NT2/D1 (cell line): ENCODE measurements around the gene TSSC4.
A peak's percentile ranks its signal among the peaks of the same experiment; 100 is the strongest.

Experiments used
- DNase-seq: peaks from one replicate; pipeline ENCODE4 v3.0.0-alpha.2; 2011; ENCODE audit warnings: low read depth, low spot score
- H3K27me3 ChIP-seq: 2 replicates; pipeline ENCODE4 v1.6.0; 2011; ENCODE audit warnings: mild to moderate bottlenecking; ENCODE audit not compliant: insufficient read length, insufficient read depth
- H3K36me3 ChIP-seq: 2 replicates; pipeline ENCODE4 v1.6.1; 2011; ENCODE audit warnings: mild to moderate bottlenecking, low read length, mixed read lengths; ENCODE audit not compliant: insufficient read depth, insufficient read length
- H3K4me1 ChIP-seq: 2 replicates; pipeline ENCODE4 v1.5.1; 2011; ENCODE audit not compliant: insufficient read depth, insufficient read length
- H3K4me3 ChIP-seq: 2 replicates; pipeline ENCODE4 v1.5.1; 2011; ENCODE audit warnings: low read depth; ENCODE audit not compliant: insufficient read length
- H3K9ac ChIP-seq: 2 replicates; pipeline ENCODE4 v1.6.0; 2011; ENCODE audit warnings: low read depth; ENCODE audit not compliant: insufficient read length
- H3K9me3 ChIP-seq: 2 replicates; pipeline ENCODE4 v1.5.1; 2011; ENCODE audit warnings: mild to moderate bottlenecking, low read length; ENCODE audit not compliant: insufficient read depth
- SUZ12 ChIP-seq: IDR thresholded peaks from 2 replicates; pipeline ENCODE4 v1.6.1; 2011; ENCODE audit not compliant: insufficient read length, insufficient read depth; ENCODE audit errors: extremely low read depth
- YY1 ChIP-seq: IDR thresholded peaks from 2 replicates; pipeline ENCODE4 v1.6.1; 2011; ENCODE audit not compliant: insufficient read length, insufficient read depth
- ZNF274 ChIP-seq: IDR thresholded peaks from 2 replicates; pipeline ENCODE4 v1.6.1; 2011; ENCODE audit warnings: mild to moderate bottlenecking, low read depth, low read length

The TSSC4 gene

DNA sequence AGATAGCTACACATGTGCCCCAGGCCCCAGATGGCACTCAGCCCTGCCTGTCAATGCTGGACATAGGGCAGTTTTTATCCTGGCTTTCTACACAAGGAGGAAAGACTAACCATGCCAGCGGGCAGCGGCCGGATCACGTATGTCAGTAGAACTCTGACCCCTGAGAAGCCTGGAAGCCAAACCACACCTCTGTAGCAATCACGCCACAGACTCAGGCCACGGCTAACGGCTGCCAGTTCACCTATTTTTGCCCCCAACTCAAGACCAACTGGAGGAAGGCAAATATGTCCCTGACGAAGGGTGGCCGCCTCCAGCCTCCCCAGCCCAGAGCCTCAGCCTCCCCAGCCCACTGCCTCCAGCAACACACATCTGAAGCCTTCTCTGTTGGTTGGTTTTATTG, 30.7 kb upstream of the TSSC4 start:
- H3K36me3 ChIP-seq, result no peaks in the 10 kb centered on the region
- H3K4me1 ChIP-seq, result peaks cover 2% of the 10 kb centered on the region
- H3K4me3 ChIP-seq, result no peak overlapping the region
- H3K9me3 ChIP-seq, result no peaks in the 10 kb centered on the region
- H3K27me3 ChIP-seq, result no peaks in the 10 kb centered on the region
- no peak for TF ChIP-seq YY1
- no peak for TF ChIP-seq ZNF274
- TF ChIP-seq SUZ12, result no peak
- DNase-seq, result no peak
- H3K9ac ChIP-seq, result no peak overlapping the region

DNA sequence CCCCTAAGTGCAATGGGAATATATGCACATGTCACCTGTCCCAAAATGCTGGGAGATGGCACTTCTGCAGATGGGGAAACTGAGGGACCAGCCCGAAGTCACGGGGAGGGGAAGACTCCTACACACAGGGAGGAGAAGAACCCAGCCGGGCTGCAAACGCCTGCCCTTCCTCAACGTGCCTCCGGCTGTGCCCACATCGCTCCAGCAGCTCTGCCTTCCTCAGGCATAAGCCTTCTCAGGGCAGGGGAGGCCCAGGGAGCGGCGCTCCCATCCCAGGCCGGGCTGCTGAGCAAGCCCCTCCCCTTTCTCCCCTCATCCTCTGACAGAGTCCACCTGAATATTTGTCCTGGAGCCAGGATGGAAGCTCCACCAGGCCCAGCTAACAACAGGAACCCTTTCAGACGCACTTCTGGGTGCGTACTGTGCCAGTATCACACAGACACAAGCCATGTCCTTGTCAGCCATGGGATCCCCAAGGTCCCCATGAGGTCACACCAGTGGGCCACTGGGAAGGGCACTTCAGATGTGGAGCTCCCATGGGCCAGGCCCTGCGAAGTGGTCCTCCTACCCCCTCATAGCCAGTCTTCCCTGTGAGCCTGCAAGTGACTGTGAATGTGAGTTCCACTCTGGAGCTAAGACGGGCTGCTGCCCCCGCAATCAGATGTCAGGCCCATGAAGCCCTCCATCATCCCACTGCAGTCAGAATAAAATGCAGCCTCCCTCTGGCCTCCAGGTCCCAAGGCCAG, 25.9 kb upstream of the TSSC4 start:
- Histone ChIP-seq H3K4me1 (peaks cover 19% of the 10 kb centered on the region), H3K9me3 (no peaks in the 10 kb centered on the region), H3K4me3 (no peak overlapping the region), H3K9ac (no peak overlapping the region), H3K36me3 (peaks cover 17% of the 10 kb centered on the region), H3K27me3 (peaks cover 12% of the 10 kb centered on the region)
- TF ChIP-seq ZNF274 (no peak), YY1 (no peak), SUZ12 (no peak)
- DNase-seq, result no peak

DNA sequence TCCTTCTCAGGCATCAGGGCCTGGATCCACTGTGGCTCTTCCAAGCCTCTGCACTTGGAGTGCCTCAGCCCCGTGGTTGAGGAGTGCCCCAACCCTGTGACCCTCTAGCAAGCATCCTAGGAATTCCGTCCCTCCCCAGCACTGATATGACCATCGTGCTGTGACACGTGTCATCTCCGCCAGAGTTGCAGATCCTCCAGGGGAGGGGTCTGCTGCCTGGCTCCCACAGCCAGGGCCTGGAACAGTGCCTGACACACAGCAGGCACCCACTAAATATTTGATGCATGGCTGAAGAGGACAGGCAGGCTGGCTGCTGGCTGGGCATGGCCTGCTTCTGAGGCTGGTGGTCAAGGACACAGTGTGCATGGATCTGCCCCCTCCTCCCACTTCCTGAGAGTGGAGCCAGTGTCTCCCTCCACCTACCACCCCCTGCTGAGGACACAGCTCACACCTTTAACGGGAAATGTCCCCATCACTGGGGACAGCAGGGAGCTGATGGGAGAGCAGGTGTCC, 25.2 kb upstream of the TSSC4 start:
- H3K4me3 ChIP-seq, result no peak overlapping the region
- H3K36me3 ChIP-seq, result peaks cover 24% of the 10 kb centered on the region
- H3K27me3 ChIP-seq, result peaks cover 12% of the 10 kb centered on the region
- no peak overlapping the region for H3K9ac ChIP-seq
- TF ChIP-seq ZNF274, result no peak
- TF ChIP-seq SUZ12, result no peak
- TF ChIP-seq YY1, result no peak
- no peak for DNase-seq
- H3K9me3 ChIP-seq, result no peaks in the 10 kb centered on the region
- peaks cover 27% of the 10 kb centered on the region for H3K4me1 ChIP-seq

DNA sequence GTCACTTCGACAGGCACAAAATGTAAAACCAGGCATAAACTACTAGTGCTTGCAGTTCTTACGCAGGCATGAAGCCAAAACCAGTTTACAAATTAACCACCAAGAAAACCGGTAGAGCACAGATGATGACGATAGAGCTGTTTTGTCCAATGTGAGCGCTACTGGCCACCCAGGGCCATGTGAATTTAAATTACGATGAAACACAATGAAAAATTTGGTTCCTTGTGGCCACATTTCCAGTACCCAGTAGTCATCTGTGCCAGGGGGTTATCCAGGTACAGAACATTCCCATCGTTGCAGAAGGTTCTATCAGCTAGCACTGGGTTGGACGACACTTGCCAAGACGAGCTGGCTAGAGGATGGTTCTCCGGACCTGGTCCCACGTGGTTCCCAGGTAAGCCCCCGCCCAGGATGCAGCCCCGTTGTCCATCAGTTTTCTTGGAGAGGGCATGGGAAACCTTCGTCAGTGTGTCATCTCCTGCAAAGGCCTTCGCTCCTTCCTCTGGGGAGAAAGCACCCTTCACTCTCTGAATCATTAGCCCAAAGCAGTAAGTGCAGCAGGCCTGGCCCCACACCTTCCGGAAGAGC, 24.5 kb upstream of the TSSC4 start:
- no peak for TF ChIP-seq SUZ12
- no peak for TF ChIP-seq YY1
- no peak for TF ChIP-seq ZNF274
- H3K4me1 ChIP-seq, result peaks cover 30% of the 10 kb centered on the region
- no peak overlapping the region for H3K9ac ChIP-seq
- peaks cover 12% of the 10 kb centered on the region for H3K27me3 ChIP-seq
- DNase-seq, result no peak
- no peak overlapping the region for H3K4me3 ChIP-seq
- no peaks in the 10 kb centered on the region for H3K9me3 ChIP-seq
- H3K36me3 ChIP-seq, result peaks cover 31% of the 10 kb centered on the region

DNA sequence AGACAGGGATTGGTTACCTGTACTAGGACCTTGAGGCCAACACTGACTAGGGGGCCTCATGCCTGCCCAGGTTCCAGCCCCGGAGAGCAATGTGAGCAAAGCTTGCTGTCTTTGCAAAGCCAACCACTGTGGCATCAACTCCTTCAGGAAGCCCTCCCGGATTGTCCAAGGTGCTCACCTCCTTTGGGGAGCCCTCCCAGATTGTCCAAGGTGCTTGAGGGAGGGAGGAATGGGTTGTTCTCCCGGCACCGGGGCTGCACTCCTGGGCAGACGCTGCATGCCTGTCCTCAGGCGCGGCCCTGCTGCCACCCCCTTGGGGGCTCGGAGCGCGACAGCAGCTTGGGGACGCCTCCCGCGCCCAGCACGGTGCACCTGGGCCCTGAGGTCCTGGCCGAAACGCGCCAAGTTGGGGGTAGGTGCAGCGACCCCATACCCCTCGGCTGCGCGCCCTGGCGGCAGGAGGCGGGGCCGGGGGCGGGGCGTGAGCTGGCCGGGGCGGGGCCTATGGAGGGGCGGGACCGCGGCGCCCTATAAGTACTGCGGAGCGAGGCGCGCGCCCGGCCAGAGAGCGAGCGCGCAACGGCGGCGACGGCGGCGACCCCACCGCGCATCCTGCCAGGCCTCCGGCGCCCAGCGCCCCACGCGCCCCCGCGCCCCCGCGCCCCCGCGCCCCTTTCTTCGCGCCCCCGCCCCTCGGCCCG, 23.6 kb upstream of the TSSC4 start, which contains the start of gene CD81:
Gene CD81 (plus strand): TSS at position 560 of the 701 bp plus-strand sequence. CDS start 240 bp downstream, outside the sequence.
- peaks cover 32% of the 10 kb centered on the region for H3K4me1 ChIP-seq
- peaks cover 39% of the 10 kb centered on the region for H3K36me3 ChIP-seq
- H3K9ac ChIP-seq, result peak within 1 kb of the TSS; percentile 97
- no peak for TF ChIP-seq YY1
- no peak for TF ChIP-seq SUZ12
- no peak for TF ChIP-seq ZNF274
- peak within 1 kb of the TSS; percentile 98 for H3K4me3 ChIP-seq
- H3K9me3 ChIP-seq, result no peaks in the 10 kb centered on the region
- DNase-seq, result no peak
- peaks cover 12% of the 10 kb centered on the region for H3K27me3 ChIP-seq

DNA sequence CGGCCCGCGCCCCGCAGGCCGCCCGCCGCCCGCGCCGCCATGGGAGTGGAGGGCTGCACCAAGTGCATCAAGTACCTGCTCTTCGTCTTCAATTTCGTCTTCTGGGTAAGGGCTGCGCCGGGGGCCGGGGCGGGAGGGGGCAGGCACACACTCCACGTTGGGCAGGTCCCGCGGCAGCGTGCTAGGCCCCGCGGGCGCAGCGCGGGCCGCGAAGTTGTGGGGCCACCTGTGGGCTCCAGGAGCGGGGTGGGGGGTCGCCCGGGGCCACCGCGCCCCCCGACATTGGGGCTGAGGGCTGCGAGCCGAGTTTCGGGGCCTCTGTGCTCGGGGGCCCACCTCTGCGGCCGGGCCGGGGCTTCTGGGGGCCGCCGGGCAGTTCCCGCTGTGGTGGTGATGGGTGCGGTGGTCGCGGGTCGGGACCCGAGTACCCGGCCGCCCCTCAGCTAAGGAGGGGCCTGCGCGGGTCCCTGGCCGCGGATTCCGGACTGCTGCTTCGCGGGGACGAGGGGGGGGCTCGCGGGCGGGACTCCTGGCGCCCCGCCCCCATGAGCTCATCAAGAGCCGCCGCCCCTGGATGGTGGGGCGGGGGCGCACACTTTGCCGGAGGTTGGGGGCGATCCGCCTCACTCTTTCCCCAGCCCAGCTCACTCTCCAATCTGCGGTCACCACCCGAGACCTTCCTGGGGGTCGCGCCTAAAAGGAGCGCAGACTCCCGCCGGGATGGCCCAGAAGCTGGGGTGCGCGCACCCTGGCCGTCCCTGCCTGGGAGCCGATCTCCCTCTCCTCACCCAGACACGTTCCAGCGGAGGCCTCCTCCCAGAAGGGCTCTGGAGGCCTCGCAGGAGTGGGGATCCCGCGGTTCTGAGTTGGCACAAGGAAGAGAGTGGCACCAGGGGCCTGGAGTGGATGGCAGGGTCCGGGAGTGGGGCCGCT, 22.8 kb upstream of the TSSC4 start:
- no peak for DNase-seq
- Histone ChIP-seq H3K4me3 (peak overlapping the region; percentile 98), H3K9me3 (no peaks in the 10 kb centered on the region), H3K27me3 (peaks cover 12% of the 10 kb centered on the region), H3K4me1 (peaks cover 34% of the 10 kb centered on the region), H3K36me3 (peaks cover 48% of the 10 kb centered on the region), H3K9ac (peak overlapping the region; percentile 97)
- TF ChIP-seq YY1 (no peak), SUZ12 (no peak), ZNF274 (no peak)
